Germinal center (tissue), 1 donor: Measurements from ENCODE around the gene WWOX.

Experiments used
- DNase-seq: peaks from one replicate; pipeline ENCODE4 v3.0.0; 2012; ENCODE audit warnings: mixed read lengths, low spot score

The WWOX gene

GRCh38 chr16:79074951-79075350 is 975.5 kb downstream of the WWOX start:
- DNase-seq: no peak

GRCh38 chr16:79076047-79076767 is 976.8 kb downstream of the WWOX start:
- DNase-seq: no peak

GRCh38 chr16:79077346-79077745 is 977.9 kb downstream of the WWOX start:
- no peak for DNase-seq

- no peak for DNase-seq
These were observed 980.4 kb downstream of the WWOX start for GRCh38 chr16:79079656-79080420.

- no peak for DNase-seq
These were observed 982.0 kb downstream of the WWOX start for GRCh38 chr16:79081297-79082066.

GRCh38 chr16:79082970-79083369 is 983.5 kb downstream of the WWOX start:
- no peak for DNase-seq

- no peak for DNase-seq
These were observed 984.2 kb downstream of the WWOX start for GRCh38 chr16:79083508-79084299.

GRCh38 chr16:79088971-79089370 is 989.5 kb downstream of the WWOX start:
- DNase-seq: no peak

GRCh38 chr16:79089735-79090284 is 990.4 kb downstream of the WWOX start:
- DNase-seq: no peak

- DNase-seq: no peak
These were observed 991.5 kb downstream of the WWOX start for GRCh38 chr16:79090966-79091365.

- DNase-seq: no peak
These were observed 993.4 kb downstream of the WWOX start for GRCh38 chr16:79092846-79093245.

GRCh38 chr16:79093554-79093967 is 994.1 kb downstream of the WWOX start:
- DNase-seq: peak; percentile 14

- no peak for DNase-seq
These were observed 996.8 kb downstream of the WWOX start for GRCh38 chr16:79096246-79096645.

GRCh38 chr16:79097166-79097565 is 997.7 kb downstream of the WWOX start:
- DNase-seq: no peak

GRCh38 chr16:79097771-79098170 is 998.3 kb downstream of the WWOX start:
- DNase-seq: no peak

GRCh38 chr16:79098907-79099306 is 999.5 kb downstream of the WWOX start:
- DNase-seq: no peak

- no peak for DNase-seq
These were observed 1000.3 kb downstream of the WWOX start for GRCh38 chr16:79099716-79100115.

GRCh38 chr16:79100447-79100846 is 1001.0 kb downstream of the WWOX start:
- DNase-seq: no peak

GRCh38 chr16:79101491-79101890 is 1002.0 kb downstream of the WWOX start:
- DNase-seq: no peak

- no peak for DNase-seq
These were observed 1005.1 kb downstream of the WWOX start for GRCh38 chr16:79104567-79104966.

- DNase-seq: no peak
These were observed 1007.8 kb downstream of the WWOX start for GRCh38 chr16:79107301-79107700.

GRCh38 chr16:79109771-79110170 is 1010.3 kb downstream of the WWOX start:
- no peak for DNase-seq
